GM19455 (cell line): Measurements from ENCODE around the gene PCIF1.
A peak's percentile ranks its signal among the peaks of the same experiment; 100 is the strongest.

Experiments
- ATAC-seq: cut with Tn5 transposase; IDR thresholded peaks from one replicate; pipeline ENCODE4 v1.9.1; 2021; ENCODE audit not compliant: unreplicated experiment

Gene PCIF1

GRCh38 chr20:45904583-45905504 is 29.6 kb upstream of the PCIF1 start:
- ATAC-seq = no peak

- no peak for ATAC-seq
These were observed 28.9 kb upstream of the PCIF1 start for GRCh38 chr20:45905505-45906079.

- ATAC-seq = no peak
These were observed 27.1 kb upstream of the PCIF1 start for GRCh38 chr20:45907219-45907948.

- ATAC-seq = no peak
These were observed 26.4 kb upstream of the PCIF1 start for GRCh38 chr20:45908084-45908483.

GRCh38 chr20:45909336-45909808 is 25.1 kb upstream of the PCIF1 start:
- ATAC-seq = no peak

- no peak for ATAC-seq
These were observed 24.4 kb upstream of the PCIF1 start for GRCh38 chr20:45909817-45910669.

- peak; percentile 85 for ATAC-seq
These were observed 23.6 kb upstream of the PCIF1 start for GRCh38 chr20:45910670-45911485.

GRCh38 chr20:45911486-45912343 is 22.8 kb upstream of the PCIF1 start, which contains the start of gene PLTP:
Gene PLTP, minus strand, starts transcription at chr20:45912155. Its CDS starts 703 bp downstream, at chr20:45911452.
- ATAC-seq = no peak

GRCh38 chr20:45912344-45912682 is 22.2 kb upstream of the PCIF1 start:
- no peak for ATAC-seq

- no peak for ATAC-seq
These were observed 21.4 kb upstream of the PCIF1 start for GRCh38 chr20:45913116-45913515.

- no peak for ATAC-seq
These were observed 16.7 kb upstream of the PCIF1 start for GRCh38 chr20:45917790-45918141.

- ATAC-seq = no peak
These were observed 16.2 kb upstream of the PCIF1 start for GRCh38 chr20:45918182-45918737.

GRCh38 chr20:45918779-45919537 is 15.5 kb upstream of the PCIF1 start:
- no peak for ATAC-seq

- no peak for ATAC-seq
These were observed 14.7 kb upstream of the PCIF1 start for GRCh38 chr20:45919542-45920399.

GRCh38 chr20:45920462-45921336 is 13.8 kb upstream of the PCIF1 start:
- no peak for ATAC-seq
